Renal pelvis (tissue), 12 donors: ENCODE measurements around the gene ZNF740. TPM values are rescaled to one million over a fixed set of nuclear protein-coding genes. Genes with fewer than 3 reads are reported as not detected.
"Not testable (repeated sequence)": the region's sequence is repeated elsewhere in the genome, so short reads cannot be mapped to it uniquely, and the experiment has no call there.

Experiments
- DNase-seq: peaks from one replicate; pipeline ENCODE4 v3.0.0-alpha.2; 2013
- long read RNA-seq, 16 experiments: transcript quantifications; one replicate each; lab custom pipeline, GENCODE V29; 2026
- polyA plus RNA-seq, 3 donors: library from polyadenylated mRNA; unstranded; fragments of 120-200 nt; gene quantifications; one replicate each; pipeline ENCODE4 v1.2.1, GENCODE V29; 2013; ENCODE audit not compliant: insufficient read length in 3 of 3

Gene ZNF740, protein sequence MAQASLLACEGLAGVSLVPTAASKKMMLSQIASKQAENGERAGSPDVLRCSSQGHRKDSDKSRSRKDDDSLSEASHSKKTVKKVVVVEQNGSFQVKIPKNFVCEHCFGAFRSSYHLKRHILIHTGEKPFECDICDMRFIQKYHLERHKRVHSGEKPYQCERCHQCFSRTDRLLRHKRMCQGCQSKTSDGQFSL
- polyA plus RNA-seq: 10 to 100 TPM; 67.8 to 81.5 (median 76.2) TPM
- long read RNA-seq, donor 1, full-length matches to known transcripts: 1 of 1 reads
- long read RNA-seq, donor 1, partial matches to known transcripts: 0 of 1 reads
- long read RNA-seq, donor 1, other reads (novel, unspliced or antisense): 0 of 1 reads
- long read RNA-seq, donor 2, full-length matches to known transcripts: 8 of 17 reads
- long read RNA-seq, donor 2, partial matches to known transcripts: 0 of 17 reads
- long read RNA-seq, donor 2, other reads (novel, unspliced or antisense): 9 of 17 reads
- long read RNA-seq, donor 3, full-length matches to known transcripts: 2 of 2 reads
- long read RNA-seq, donor 3, partial matches to known transcripts: 0 of 2 reads
- long read RNA-seq, donor 3, other reads (novel, unspliced or antisense): 0 of 2 reads
- long read RNA-seq, donor 4, full-length matches to known transcripts: 1 of 1 reads
- long read RNA-seq, donor 4, partial matches to known transcripts: 0 of 1 reads
- long read RNA-seq, donor 4, other reads (novel, unspliced or antisense): 0 of 1 reads
- long read RNA-seq, donor 5, full-length matches to known transcripts: 3 of 3 reads
- long read RNA-seq, donor 5, partial matches to known transcripts: 0 of 3 reads
- long read RNA-seq, donor 5, other reads (novel, unspliced or antisense): 0 of 3 reads
- long read RNA-seq, donor 6, full-length matches to known transcripts: 6 of 12 reads
- long read RNA-seq, donor 6, partial matches to known transcripts: 6 of 12 reads
- long read RNA-seq, donor 6, other reads (novel, unspliced or antisense): 0 of 12 reads
- long read RNA-seq, donor 7, full-length matches to known transcripts: 1 of 14 reads
- long read RNA-seq, donor 7, partial matches to known transcripts: 13 of 14 reads
- long read RNA-seq, donor 7, other reads (novel, unspliced or antisense): 0 of 14 reads
- long read RNA-seq, donor 8: 0 reads
- long read RNA-seq, donor 9, full-length matches to known transcripts: 7 of 18 reads
- long read RNA-seq, donor 9, partial matches to known transcripts: 11 of 18 reads
- long read RNA-seq, donor 9, other reads (novel, unspliced or antisense): 0 of 18 reads
- long read RNA-seq, donor 10, full-length matches to known transcripts: 2 of 8 reads
- long read RNA-seq, donor 10, partial matches to known transcripts: 6 of 8 reads
- long read RNA-seq, donor 10, other reads (novel, unspliced or antisense): 0 of 8 reads
- long read RNA-seq, donor 11, full-length matches to known transcripts: 1 of 1 reads
- long read RNA-seq, donor 11, partial matches to known transcripts: 0 of 1 reads
- long read RNA-seq, donor 11, other reads (novel, unspliced or antisense): 0 of 1 reads
- long read RNA-seq, donor 12, full-length matches to known transcripts: 10 of 10 reads
- long read RNA-seq, donor 12, partial matches to known transcripts: 0 of 10 reads
- long read RNA-seq, donor 12, other reads (novel, unspliced or antisense): 0 of 10 reads
- long read RNA-seq, donor 13, full-length matches to known transcripts: 1 of 1 reads
- long read RNA-seq, donor 13, partial matches to known transcripts: 0 of 1 reads
- long read RNA-seq, donor 13, other reads (novel, unspliced or antisense): 0 of 1 reads
- long read RNA-seq, donor 14: 0 reads
- long read RNA-seq, donor 15, full-length matches to known transcripts: 3 of 3 reads
- long read RNA-seq, donor 15, partial matches to known transcripts: 0 of 3 reads
- long read RNA-seq, donor 15, other reads (novel, unspliced or antisense): 0 of 3 reads
- long read RNA-seq, donor 16, full-length matches to known transcripts: 5 of 29 reads
- long read RNA-seq, donor 16, partial matches to known transcripts: 24 of 29 reads
- long read RNA-seq, donor 16, other reads (novel, unspliced or antisense): 0 of 29 reads

DNA sequence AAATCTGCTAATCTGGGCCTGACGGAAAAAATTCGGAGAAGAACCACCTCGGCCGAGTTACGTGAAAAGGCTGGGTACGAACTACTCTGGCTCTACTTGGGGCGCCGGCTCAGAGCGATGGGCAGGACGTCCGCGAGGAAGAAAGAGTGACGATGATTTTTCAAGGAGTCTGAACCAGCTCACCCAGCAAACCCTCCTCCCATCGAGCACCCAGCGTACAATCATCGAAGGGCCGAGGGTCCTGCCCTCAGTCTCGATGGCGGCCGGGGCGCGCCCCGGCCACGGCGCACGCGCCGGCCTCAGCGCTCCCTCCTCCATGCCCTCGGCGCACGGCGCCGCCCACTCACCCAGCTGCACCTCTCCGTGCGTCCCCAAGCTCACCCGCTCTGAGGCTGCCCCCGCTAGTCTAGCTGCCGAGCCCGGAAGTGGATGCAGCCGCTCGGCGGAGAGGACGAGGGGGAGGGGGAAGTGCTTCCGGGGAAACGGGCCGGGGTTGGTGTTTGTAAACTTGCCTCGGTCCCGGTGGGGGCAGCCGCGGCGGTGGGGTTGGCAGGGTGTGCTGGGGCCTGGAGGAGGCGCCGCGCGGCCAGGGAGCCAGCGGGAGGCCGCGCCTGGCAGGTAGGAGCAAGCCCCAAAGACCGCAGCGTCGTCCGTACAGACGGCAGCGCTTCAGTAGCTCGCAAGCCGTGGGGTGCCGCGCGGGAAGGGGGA is at the start of gene ZNF740, which contains the start of gene CSAD:
Gene ZNF740, plus strand, starts transcription at position 503 of the 711 bp plus-strand sequence. CDS start 1,262 bp downstream, outside the sequence.
Gene CSAD, minus strand, starts transcription at position 706 of the 711 bp plus-strand sequence. CDS start 7,455 bp downstream, outside the sequence.
- DNase-seq: peak; percentile 97

DNA sequence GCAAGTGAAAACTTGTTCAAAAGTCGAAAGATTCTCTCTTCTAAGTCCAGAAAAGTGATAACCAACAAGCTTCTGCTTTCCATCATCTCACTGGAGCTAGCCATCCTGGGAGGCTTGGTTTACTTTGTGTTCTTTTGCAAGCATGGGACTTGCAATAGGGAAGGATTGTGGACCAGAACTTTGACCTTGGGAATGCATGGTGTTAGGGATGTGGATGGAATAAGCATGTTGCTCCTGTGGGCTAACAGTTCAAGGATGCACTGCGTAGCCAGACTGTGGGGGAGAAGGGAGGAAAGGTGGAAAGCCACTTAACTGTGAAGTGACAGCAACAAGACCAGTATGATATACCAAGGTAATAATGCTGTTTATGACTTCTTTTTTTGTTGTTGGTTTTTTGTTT is 48.7 kb upstream of the ZNF740 start:
- no peak for DNase-seq

DNA sequence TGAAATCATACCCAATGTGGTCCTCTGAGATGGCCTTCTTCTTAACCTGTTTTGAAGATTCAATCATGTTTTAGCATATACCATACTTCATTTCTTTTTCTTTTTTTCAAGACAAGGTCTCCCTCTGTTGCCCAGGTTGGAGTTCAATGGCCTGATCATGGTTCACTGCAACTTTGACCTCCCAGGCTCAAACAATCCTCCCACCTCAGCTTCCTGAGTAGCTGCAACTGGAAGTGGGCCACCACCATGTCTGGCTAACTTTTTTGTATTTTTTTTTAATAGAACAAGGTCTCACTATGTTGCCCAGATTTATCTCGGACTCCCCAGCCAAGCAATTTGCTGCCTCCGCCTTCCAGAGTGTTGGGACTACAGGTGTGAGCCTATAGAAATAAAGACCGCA is 46.8 kb upstream of the ZNF740 start:
- DNase-seq: no peak

DNA sequence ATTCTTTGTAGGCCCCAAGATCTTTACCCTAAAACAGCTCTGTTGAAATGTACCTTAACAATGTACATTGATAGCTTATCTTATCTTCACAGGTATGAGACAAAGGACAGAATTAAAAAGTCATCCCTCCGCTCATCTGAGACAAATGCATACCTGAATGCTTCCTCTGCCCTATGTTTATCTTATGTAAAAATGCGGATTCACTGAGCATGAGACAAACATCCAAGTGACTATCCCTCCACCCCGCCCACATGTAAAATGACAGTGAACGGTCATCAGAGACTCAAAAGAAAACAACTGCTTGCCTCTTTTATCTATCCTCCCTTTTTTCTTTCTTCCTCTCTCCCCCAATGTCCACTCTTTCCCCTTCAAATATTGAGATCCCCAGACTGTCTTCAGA is 37.2 kb upstream of the ZNF740 start:
- no peak for DNase-seq

DNA sequence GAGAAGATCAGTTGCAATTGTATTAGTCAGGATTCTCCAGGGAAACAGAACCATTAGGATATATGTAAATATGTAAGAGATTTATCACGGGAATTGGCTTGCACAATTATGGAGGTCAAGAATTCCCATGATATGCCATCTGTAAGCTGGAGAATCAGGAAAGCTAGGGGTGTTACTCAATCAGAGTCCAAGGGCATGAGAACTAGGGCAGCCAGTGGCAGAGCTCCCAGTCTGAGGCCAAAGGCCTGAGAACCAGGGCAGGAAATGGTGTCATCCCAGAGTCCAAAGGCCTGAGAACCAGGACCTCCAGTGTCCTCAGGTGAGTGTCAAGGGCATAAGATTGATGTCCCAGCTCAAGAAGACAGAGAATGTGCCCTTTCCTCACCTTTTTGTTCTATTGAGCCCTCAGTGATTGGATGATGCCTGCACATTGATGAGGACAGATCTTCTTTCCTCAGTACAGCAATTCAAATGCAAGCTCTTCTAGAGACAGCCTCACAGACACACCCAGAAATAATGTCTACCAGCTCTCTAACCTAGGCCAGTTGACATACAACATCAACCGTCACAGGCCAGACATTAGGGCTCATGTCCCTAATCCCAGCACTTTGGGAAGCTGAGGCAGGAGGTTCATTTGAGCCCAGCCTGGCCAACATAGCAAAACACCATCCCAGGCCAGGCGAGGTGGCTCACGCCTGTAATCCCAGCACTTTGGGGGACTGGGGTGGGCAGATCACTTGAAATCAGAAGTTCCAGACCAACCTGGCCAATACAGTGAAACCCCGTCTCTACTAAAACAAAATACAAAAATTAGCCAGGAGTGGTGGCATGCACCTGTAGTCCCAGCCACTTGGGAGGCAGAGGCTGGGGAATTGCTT is 34.9 kb upstream of the ZNF740 start:
- DNase-seq: no peak

DNA sequence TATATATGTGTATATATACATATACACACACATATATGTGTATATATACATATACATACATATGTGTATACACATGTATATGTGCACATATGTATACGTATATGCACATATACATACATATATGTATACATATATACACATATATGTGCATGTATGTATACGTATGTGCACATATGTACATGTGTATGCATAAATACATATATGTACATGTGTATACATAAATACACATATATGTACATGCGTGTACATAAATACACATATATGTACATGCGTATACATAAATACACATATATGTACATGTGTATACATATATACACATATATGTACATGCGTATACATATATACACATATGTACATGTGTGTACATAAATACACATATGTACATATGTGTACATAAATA is 33.3 kb upstream of the ZNF740 start:
- no peak for DNase-seq

DNA sequence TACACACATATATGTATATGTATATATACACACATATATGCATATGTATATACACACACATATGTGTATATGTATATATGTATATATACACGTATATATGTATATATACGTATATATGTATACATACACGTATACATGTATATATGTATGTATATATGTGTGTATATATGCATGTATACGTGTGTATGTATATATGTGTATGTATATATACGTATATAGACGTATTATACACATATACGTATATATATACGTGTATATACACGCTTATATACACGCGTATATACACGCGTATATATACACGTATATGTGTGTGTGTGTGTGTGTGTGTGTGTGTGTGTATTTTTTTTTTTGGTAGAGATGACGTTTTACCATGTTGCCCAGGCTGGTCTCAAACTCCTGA is 32.9 kb upstream of the ZNF740 start:
- DNase-seq: no peak

DNA sequence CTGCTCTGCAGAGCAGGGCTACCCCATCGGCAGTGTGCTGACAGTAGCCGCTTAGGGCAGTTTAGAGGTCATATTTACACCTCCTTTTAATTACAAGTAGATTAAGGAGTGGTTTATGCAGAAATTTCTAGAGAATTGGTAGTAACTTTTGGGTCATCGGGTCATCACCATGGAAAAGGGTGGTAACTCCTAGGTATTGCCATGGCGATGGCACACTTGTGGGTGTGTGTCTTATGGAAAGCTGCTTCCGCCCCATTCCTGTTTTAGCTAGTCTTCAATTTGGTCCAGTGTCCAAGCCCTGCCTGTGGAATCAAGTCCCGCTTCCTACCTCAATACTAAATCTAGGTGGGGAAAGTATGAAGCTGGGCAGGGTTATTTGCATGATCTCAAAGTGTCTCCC is 29.5 kb upstream of the ZNF740 start:
- no peak for DNase-seq

DNA sequence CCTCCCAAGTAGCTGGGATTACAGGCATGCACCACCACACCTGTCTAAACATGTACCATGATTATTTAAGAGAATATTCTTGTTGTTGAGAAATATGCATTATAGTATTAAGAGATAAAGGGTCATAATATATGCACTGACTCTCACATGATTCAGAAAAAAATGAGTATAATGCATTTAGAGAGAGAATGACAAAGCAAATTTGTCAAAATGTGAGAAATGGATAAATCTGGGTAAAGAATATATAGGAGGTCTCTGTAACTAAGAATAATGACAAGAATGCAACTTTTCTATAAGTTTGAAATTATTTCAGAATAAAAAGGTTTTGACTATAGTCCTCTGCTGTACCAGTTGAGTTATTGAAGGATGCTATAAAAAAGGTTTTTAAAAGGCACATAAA is 28.1 kb upstream of the ZNF740 start:
- no peak for DNase-seq

DNA sequence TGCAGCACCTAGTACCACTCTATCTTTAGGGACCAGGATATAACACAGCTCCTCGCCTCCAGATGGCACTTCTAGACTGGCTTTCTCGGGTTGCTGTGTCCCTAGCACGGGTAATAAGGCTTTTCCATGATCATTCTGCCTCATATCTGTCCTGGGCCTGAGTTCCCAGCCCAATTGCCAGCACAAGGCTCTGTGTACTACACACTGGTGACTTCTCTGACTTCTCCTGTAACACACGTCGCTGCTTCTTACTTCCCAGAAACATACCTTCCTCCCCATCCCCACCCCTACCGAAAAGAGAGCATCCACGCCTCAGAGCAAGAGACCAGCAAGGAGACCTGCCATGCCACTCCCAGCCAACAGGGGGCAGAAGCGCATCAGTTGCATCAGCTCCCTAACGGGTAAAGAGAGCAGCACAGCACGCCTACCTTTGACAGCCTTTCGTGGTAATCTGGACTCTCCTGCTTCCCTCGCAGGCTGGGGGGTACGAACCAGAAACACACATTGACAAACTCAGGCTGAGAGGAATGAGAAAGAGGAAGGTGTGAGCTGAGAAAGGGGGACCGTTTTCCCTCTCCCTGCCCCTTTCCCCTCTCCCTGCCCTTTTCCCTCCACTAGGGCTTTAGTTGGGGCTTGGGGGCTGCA is 21.2 kb upstream of the ZNF740 start:
- peak; percentile 65 for DNase-seq

DNA sequence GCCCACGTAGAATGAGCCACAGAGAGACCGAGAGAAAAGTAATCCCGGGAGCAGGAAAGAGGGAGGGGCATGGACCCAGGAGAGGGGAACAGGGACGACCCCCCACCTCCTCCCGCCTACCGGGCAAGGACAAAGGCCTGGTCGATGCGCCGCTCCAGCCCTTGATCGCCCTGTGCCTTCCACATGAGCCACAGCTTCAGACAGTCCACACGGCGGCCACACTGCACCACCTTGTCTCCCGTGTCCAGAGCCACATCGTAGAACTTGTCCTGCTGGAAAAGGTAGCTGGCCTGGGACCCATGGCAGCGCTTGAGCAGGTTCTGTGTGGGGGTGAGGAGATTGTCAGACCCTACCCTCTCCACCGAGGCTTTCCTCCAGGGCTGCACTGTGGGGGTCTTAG is 20.5 kb upstream of the ZNF740 start:
- DNase-seq: no peak

DNA sequence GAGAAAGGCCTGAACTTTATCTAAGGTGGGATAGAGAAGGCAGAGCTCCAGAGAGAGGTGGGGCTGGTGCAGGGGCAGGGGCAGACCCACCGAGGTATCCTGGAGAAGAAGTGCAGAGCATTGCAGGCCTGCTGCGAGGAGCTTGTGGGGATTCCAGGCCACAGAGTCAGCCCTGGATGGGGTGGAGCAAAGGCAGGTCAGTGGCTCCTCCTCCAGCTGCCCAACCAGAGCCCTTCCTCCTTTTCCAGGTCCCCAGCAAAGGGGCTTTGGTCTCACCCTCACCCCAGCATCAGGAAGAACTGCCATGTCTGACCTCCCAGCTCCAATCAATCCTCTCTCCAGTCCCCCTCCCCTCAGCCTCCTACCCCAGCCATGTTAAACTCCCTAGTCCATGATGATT is 19.8 kb upstream of the ZNF740 start:
- DNase-seq: no peak

DNA sequence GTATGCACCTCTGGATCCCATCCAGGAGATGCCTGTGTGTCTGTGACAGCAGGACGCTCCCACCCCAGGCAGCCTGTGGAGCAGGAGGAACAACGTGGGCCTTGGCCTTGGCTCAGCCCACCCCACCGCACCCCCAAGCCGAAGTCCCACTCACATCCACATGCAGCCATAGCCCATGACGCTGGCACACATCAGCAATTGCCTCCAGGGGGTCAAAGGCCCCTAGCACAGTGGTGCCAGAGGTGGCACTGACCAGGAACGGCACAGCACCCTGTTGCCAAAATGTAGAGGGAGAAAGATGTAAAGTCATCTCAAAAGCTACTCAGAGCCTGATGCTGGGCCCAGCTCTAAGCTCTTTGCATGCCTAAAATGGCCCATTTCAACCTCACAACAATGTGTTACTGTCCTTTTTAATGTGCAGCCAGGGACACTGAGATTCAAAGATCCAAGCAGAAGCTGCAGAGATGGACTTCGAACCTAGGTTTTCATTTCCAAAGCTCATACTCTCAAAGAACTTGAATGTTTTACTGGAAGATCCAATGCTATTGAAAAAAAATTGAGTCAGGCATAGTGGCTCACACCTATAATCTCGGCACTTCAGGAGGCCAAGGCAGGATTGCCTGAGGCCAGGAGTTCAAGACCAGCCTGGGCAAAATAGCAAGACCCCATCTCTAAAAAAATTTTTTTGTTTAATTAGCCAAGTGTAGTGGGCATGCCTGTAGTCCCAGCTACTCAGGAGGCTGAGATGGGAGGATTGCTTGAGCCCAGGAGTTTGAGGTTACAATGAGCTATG is 19.2 kb upstream of the ZNF740 start:
- no peak for DNase-seq

DNA sequence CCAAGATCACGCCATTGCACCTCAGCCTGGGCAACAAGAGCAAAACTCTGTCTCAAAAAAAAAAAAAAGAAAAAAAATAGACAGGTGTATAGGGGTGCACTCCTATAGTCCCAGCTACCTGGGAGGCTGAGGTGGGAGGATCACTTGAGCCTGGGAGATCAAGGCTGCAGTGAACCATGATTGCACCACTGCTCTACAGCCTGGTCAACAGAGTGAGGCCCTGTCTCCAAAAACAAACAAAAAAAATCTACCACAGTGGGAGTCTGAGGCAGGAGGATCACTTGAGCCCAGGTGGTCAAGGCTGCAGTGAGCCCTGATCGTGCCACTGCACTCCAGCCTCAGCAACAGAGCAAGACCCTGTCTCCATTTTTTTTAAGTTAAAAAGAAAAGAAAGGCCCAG is 17.5 kb upstream of the ZNF740 start:
- not testable (repeated sequence) for DNase-seq

DNA sequence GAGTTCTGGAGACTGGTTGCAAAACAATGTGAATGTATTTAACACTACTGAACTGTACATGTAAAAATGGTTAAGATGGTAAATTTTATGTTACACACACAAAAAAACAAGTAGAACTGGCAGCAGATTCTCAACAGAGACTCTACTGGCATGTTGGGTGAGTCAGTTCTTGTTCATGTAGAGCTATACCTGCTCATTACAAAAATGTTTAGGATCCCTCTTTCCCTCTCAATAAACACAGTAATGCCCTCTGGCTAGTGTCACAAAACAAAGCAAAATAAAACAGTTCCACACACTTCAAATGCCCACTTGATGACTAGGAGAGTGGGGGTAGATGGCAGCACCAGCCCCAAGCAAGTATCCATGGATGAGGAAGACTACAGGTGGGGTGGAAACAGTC is 13.7 kb upstream of the ZNF740 start:
- DNase-seq: no peak

DNA sequence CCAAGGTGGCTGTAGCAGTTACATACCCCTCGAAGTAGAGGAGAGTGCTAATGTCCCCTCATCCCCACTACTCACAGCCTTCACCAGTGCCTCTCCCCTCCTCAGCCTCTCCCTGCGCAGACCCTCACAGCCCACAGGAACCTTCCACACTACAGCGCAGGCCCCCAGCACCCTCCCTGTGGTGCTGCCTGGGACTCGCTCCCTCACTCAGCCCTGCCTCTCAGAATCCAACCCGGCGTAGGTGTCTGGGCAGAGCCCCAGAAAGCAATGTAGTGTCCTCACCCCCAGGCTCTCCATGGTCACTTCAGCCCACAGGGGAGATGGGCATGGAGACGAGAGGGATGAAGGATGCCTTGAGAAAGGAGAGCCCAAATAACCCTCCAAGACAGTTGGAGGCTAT is 10.9 kb upstream of the ZNF740 start:
- DNase-seq: no peak

DNA sequence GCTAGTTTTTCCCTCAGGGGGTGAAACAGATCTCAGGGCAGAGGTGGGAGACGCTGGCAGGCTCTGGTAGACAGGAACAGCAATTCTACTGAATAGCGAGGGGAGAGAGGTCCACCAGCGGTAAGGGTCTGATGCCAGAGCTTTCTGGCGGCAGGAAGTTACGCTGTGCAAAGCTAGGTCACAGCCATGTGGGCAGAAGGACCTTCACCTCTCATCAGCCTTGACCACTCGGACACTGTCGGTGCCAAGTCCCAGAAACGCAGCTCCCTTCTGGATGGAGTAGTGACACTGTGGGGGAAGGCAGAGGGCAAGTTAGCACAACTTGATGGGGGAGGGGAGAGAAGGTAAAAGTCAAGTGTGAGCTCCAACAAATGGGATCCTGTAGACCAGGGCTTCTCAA is 10.3 kb upstream of the ZNF740 start:
- DNase-seq: no peak
